NCI-H345 treated with DMSO at 0.1 percent for 48 hours (cell line): Measurements from ENCODE around the gene PCK2.
"Not testable (repeated sequence)": the region's sequence is repeated elsewhere in the genome, so short reads cannot be mapped to it uniquely, and the experiment has no call there.

ENCODE experiments used
- DNase-seq: peaks from one replicate; lab custom pipeline; 2025; ENCODE audit not compliant: unreplicated experiment; lab: John Stamatoyannopoulos, UW

The PCK2 gene

GRCh38 chr14:24093901-24094840 is at the start of gene PCK2:
Gene PCK2, plus strand, starts transcription at chr14:24094311. Its CDS starts 95 bp downstream, at chr14:24094406.
- peak; percentile 70 for DNase-seq

- not testable (repeated sequence) for DNase-seq
These were observed 45.1 kb upstream of the PCK2 start for GRCh38 chr14:24049002-24049401.

- not testable (repeated sequence) for DNase-seq
These were observed 43.4 kb upstream of the PCK2 start for GRCh38 chr14:24050753-24051152.

GRCh38 chr14:24051176-24051788 is 42.8 kb upstream of the PCK2 start:
- no peak for DNase-seq

- DNase-seq, result peak; percentile 27
These were observed 42.1 kb upstream of the PCK2 start, which contains the start of gene CARMIL3 for GRCh38 chr14:24051789-24052655. Gene CARMIL3, plus strand, starts transcription at chr14:24052009. Its CDS starts 145 bp downstream, at chr14:24052154.

GRCh38 chr14:24052656-24053547 is 41.2 kb upstream of the PCK2 start:
- DNase-seq, result no peak

- no peak for DNase-seq
These were observed 40.4 kb upstream of the PCK2 start for GRCh38 chr14:24053548-24054323.

GRCh38 chr14:24054324-24054641 is 39.8 kb upstream of the PCK2 start:
- DNase-seq, result no peak

- DNase-seq, result no peak
These were observed 39.5 kb upstream of the PCK2 start for GRCh38 chr14:24054646-24055045.

GRCh38 chr14:24055971-24056799 is 37.9 kb upstream of the PCK2 start:
- DNase-seq, result no peak

- DNase-seq, result no peak
These were observed 37.3 kb upstream of the PCK2 start for GRCh38 chr14:24056800-24057184.

GRCh38 chr14:24057271-24057670 is 36.8 kb upstream of the PCK2 start:
- DNase-seq, result no peak

- no peak for DNase-seq
These were observed 36.2 kb upstream of the PCK2 start for GRCh38 chr14:24057867-24058259.

- peak; percentile 46 for DNase-seq
These were observed 35.7 kb upstream of the PCK2 start for GRCh38 chr14:24058260-24058950.

GRCh38 chr14:24058951-24059475 is 35.1 kb upstream of the PCK2 start:
- no peak for DNase-seq

GRCh38 chr14:24059841-24060388 is 34.2 kb upstream of the PCK2 start:
- no peak for DNase-seq

- no peak for DNase-seq
These were observed 33.7 kb upstream of the PCK2 start for GRCh38 chr14:24060443-24060842.
